ENCODE results near the gene NTN1.

DNA sequence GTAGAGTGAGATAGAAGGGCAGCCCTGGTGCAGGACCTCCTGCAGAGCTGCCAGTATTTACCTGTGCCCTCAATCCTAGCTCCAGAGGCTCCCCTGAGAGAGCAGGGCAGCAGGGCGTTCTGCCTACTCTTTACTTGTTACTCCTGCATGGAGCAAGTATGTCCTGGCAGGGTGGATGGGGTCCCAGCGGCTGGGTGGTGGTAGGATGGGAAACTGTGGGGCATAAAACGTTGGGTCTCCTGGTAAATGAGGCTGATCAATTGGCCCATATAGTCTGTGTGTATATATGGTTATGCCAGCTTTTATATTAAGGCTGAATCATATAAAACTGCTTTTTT, 192.0 kb downstream of the NTN1 start:
- no peak for TF ChIP-seq EZH2 (IDR thresholded peaks at IDR 0.05)
- no peak for TF ChIP-seq POLR2AphosphoS5 (IDR thresholded peaks at IDR 0.05; ENCODE audit: borderline replicate concordance, low read depth, low read length)
